ENCODE data around the gene FOCAD. TPM values are rescaled to one million over a fixed set of nuclear protein-coding genes. Genes with fewer than 3 reads are reported as not detected.

FOCAD gene
- total RNA-seq, 4 donors from 2014 or later, result 24.0 to 64.5 (median 33.1) TPM

DNA sequence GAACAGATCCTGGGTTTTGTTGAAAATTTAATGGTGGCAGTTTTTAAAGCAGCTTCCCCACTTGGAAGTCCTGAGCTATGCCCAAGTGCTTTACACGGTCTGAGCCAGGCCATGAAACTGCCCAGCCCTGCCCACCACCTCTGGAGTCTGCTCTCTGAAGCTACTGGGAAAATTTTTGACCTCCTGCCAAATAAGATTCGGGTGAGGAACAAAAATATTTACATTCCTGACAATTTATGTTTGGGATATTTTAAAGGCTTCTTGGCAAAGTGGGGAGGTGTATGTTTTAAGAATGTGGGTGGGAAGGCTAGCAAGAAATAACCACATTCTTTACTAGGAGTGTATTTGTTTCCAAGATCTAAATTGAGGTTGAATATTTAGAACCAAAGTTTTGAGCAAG, 297.4 kb downstream of the FOCAD start:
- Histone ChIP-seq H3K4me3 (no peak overlapping the region), H3K27ac (no peak overlapping the region), H3K27me3 (no peaks in the 10 kb centered on the region), H3K9me3 (no peaks in the 10 kb centered on the region), H3K36me3 (peaks cover 12% of the 10 kb centered on the region), H3K4me1 (peaks cover 6% of the 10 kb centered on the region)
- DNase-seq (ENCODE audit: low spot score in 2 of 2), result no peak
- WGBS, result 30% methylated on average over 2 of the region's 2 CpGs
- TF ChIP-seq, protein P1, sequence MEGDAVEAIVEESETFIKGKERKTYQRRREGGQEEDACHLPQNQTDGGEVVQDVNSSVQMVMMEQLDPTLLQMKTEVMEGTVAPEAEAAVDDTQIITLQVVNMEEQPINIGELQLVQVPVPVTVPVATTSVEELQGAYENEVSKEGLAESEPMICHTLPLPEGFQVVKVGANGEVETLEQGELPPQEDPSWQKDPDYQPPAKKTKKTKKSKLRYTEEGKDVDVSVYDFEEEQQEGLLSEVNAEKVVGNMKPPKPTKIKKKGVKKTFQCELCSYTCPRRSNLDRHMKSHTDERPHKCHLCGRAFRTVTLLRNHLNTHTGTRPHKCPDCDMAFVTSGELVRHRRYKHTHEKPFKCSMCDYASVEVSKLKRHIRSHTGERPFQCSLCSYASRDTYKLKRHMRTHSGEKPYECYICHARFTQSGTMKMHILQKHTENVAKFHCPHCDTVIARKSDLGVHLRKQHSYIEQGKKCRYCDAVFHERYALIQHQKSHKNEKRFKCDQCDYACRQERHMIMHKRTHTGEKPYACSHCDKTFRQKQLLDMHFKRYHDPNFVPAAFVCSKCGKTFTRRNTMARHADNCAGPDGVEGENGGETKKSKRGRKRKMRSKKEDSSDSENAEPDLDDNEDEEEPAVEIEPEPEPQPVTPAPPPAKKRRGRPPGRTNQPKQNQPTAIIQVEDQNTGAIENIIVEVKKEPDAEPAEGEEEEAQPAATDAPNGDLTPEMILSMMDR (IDR thresholded peaks at IDR 0.05), result no peak

DNA sequence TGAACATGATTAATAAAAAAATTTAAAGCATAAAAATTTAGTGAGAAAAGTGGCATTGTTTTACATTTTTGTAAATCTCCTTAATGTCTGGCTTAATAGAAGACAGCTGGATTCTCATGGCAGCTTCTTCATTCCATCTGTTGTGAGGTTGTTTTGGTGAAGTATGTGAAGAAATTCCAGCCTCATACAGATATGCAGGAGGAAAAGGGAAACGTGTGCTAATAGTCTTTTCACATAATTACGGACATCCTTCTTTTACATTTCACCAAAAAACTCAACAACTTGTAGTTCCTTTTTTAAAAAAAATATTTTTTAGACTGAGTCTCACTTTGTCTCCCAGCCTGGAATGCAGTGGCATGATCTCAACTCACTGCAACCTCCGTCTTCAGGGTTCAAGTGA, 300.4 kb downstream of the FOCAD start:
- Histone ChIP-seq H3K4me1 (peaks cover 6% of the 10 kb centered on the region), H3K27me3 (no peaks in the 10 kb centered on the region), H3K27ac (no peak overlapping the region), H3K4me3 (no peak overlapping the region), H3K36me3 (peaks cover 8% of the 10 kb centered on the region), H3K9me3 (no peaks in the 10 kb centered on the region)
- WGBS, result 68% methylated on average over 3 of the region's 3 CpGs
- TF ChIP-seq EP300 (IDR thresholded peaks at IDR 0.05), result no peak
- TF ChIP-seq, protein P1 (IDR thresholded peaks at IDR 0.05), result no peak
- no peak for TF ChIP-seq POLR2A (IDR thresholded peaks at IDR 0.05)
- no peak for TF ChIP-seq POLR2AphosphoS5 (IDR thresholded peaks at IDR 0.05)
- no peak for DNase-seq (ENCODE audit: low spot score in 2 of 2)

DNA sequence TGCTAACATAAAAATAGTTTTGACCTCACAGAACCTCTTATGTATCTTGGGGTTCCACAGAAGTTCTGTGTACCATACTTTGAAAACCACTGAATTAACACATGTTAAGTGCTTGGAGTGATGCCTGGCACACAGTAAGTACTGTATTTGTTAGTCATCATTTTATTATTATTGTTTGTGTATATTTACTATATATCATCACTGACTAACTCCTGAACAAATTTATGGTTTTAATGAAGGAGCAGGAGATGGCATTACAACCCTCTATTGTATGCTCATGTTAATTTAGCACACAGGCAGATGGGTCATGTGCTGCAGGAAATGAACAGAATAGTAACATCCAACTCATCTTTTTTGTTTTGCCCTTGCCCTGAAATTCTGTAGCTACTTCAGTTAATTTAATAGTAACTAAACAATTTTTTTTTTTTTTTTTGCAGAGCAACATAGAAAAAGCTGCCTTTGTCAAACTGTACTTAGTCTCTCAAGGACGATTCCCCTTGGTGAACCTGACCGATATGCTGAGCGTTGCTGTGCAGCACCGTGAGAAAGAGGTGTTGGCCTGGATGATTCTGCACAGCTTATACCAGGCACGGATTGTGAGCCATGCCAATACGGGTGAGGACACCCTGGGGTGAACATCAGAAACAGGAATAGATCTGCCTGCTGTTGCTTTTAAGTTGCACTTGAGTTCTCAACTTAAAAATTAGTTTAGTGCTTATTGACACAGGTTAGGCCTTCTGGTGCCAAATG, 302.0 kb downstream of the FOCAD start:
- H3K36me3 ChIP-seq, result peaks cover 8% of the 10 kb centered on the region
- no peak overlapping the region for H3K4me3 ChIP-seq
- H3K9me3 ChIP-seq, result no peaks in the 10 kb centered on the region
- DNase-seq (ENCODE audit: low spot score in 2 of 2), result no peak
- 82% methylated on average over 6 of the region's 6 CpGs for WGBS
- no peaks in the 10 kb centered on the region for H3K27me3 ChIP-seq
- H3K4me1 ChIP-seq, result peaks cover 6% of the 10 kb centered on the region
- no peak overlapping the region for H3K27ac ChIP-seq
- TF ChIP-seq POLR2A (IDR thresholded peaks at IDR 0.05) (no peak), EP300 (IDR thresholded peaks at IDR 0.05) (no peak), POLR2AphosphoS5 (IDR thresholded peaks at IDR 0.05) (no peak)
- TF ChIP-seq, protein P1 (IDR thresholded peaks at IDR 0.05), result no peak

DNA sequence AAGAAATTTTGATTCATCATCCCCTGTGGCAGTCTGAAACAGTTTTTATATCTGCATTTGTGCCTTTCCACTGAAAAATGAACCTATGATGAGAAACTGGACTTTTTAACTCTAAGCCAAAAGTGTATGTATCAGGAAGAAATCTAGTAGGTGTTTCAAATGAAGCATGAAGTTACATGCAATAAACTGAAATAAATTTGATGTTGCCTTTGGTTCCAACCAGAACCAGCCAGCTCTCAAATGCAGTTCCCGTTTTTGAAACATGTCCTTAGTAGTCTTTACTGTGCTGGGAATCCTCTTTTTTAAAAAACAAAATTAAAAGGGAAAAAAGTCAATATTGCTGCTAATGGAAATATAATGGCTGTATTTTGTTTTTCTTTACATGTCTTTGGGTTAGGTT, 303.5 kb downstream of the FOCAD start:
- DNase-seq (ENCODE audit: low spot score in 2 of 2), result no peak
- Histone ChIP-seq H3K4me3 (no peak overlapping the region), H3K27me3 (no peaks in the 10 kb centered on the region), H3K4me1 (no peaks in the 10 kb centered on the region), H3K36me3 (peaks cover 8% of the 10 kb centered on the region), H3K27ac (no peak overlapping the region), H3K9me3 (no peaks in the 10 kb centered on the region)
- TF ChIP-seq, protein P1 (IDR thresholded peaks at IDR 0.05), result no peak
- no peak for TF ChIP-seq POLR2AphosphoS5 (IDR thresholded peaks at IDR 0.05)
- no peak for TF ChIP-seq POLR2A (IDR thresholded peaks at IDR 0.05)
- WGBS, result 76% methylated on average over 1 of the region's 1 CpG

DNA sequence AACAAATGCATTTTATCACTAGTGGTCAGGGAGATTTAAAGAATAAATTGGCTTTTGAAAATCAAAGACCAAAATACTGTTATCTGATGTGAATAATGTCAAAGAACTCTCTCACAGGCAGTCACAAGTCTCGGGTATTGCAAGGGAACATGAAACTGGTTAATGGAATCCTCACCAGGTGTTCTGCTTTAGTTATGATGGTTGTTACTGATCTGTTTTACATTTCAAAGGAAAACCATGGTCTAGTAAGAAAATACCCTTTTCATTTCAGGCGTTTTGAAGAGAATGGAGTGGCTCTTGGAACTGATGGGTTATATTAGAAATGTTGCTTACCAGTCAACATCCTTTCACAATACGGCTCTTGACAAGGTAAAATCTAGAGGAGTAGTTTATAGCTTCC, 304.0 kb downstream of the FOCAD start:
- 93% methylated on average over 3 of the region's 3 CpGs for WGBS

More for the DNA sequence above, 304.0 kb downstream of the FOCAD start:
- no peak for TF ChIP-seq EP300 (IDR thresholded peaks at IDR 0.05)
- TF ChIP-seq, protein P1 (IDR thresholded peaks at IDR 0.05), result no peak
- no peak for TF ChIP-seq POLR2AphosphoS5 (IDR thresholded peaks at IDR 0.05)
- TF ChIP-seq POLR2A (IDR thresholded peaks at IDR 0.05), result no peak
- Histone ChIP-seq H3K27me3 (no peaks in the 10 kb centered on the region), H3K9me3 (no peaks in the 10 kb centered on the region), H3K36me3 (peaks cover 8% of the 10 kb centered on the region), H3K27ac (no peak overlapping the region), H3K4me3 (no peak overlapping the region), H3K4me1 (no peaks in the 10 kb centered on the region)
- no peak for DNase-seq (ENCODE audit: low spot score in 2 of 2)
